Aorta (tissue), 5 donors: ENCODE data around the gene CERCAM. TPM values are rescaled to one million over a fixed set of nuclear protein-coding genes. Genes with fewer than 3 reads are reported as not detected.
A peak's percentile ranks its signal among the peaks of the same experiment; 100 is the strongest.
"Not testable (repeated sequence)": the region's sequence is repeated elsewhere in the genome, so short reads cannot be mapped to it uniquely, and the experiment has no call there.

Source experiments
- ATAC-seq: fragments of 200-7000 bp; cut with Tn5 transposase; one replicate; pipeline ENCODE4 v1.9.1; 2022; ENCODE audit warnings: moderate library complexity; ENCODE audit not compliant: low FRiP score
- DNase-seq, 2 donors: peaks; one replicate each; pipeline ENCODE4 v3.0.0-alpha.2; 2020
- H3K27ac ChIP-seq, 2 donors: one replicate each; pipeline ENCODE4 v1.5.1; 2013; ENCODE audit warnings: low read length in 2 of 2, mild to moderate bottlenecking in 2 of 2, moderate library complexity in 2 of 2, control low read depth in 1 of 2, inconsistent platforms in 1 of 2, low read depth in 1 of 2
- H3K27me3 ChIP-seq, 2 donors: one replicate each; pipeline ENCODE4 v1.6.1; 2013; ENCODE audit warnings: control low read depth in 1 of 2, low read length in 1 of 2, mild to moderate bottlenecking in 1 of 2, moderate library complexity in 1 of 2; ENCODE audit not compliant: insufficient read depth in 2 of 2, control insufficient read depth in 1 of 2
- H3K36me3 ChIP-seq, 2 donors: one replicate each; pipeline ENCODE4 v1.6.1; 2013; ENCODE audit warnings: control low read depth in 1 of 2, low read length in 1 of 2, mild to moderate bottlenecking in 1 of 2; ENCODE audit not compliant: insufficient read depth in 2 of 2, control insufficient read depth in 1 of 2
- H3K4me1 ChIP-seq, 2 donors: one replicate each; pipeline ENCODE4 v1.6.1; 2013; ENCODE audit warnings: low read length in 2 of 2, control low read depth in 1 of 2, mild to moderate bottlenecking in 1 of 2, moderate library complexity in 1 of 2; ENCODE audit not compliant: insufficient read depth in 2 of 2, control insufficient read depth in 1 of 2
- H3K4me3 ChIP-seq, 2 donors: one replicate each; pipeline ENCODE4 v1.5.1; 2013; ENCODE audit warnings: low read length in 2 of 2, control low read depth in 1 of 2, mild to moderate bottlenecking in 1 of 2
- H3K9me3 ChIP-seq: one replicate; pipeline ENCODE4 v1.6.1; 2013; ENCODE audit warnings: mild to moderate bottlenecking, low read length; ENCODE audit not compliant: control insufficient read depth
- WGBS, 2 donors: extraction: QIAGEN DNeasy Blood & Tissue Kit; methylation state at CpG; one replicate each; pipeline ENCODE4 v1.1.7; 2013; 5-methylcytosine and 5-hydroxymethylcytosine counted together
- intact Hi-C, 2 donors: fragments of 100-400 bp; cut with DNase I; formaldehyde crosslinking; loops; one replicate each; pipeline versions ENCODE4 v1.14.2 to v1.15.0; 2022
- polyA plus RNA-seq, 2 donors: library from polyadenylated mRNA; stranded (reverse); fragments of 200-250 nt; gene quantifications; one replicate each; pipeline ENCODE4 v1.2.3, GENCODE V29; 2013
- total RNA-seq, 2 donors: library from RNA; stranded (reverse); fragmentation: NEBNext Ultra II Directional; extraction: Animal tissue kit (Norgen Biotek cat#: 25700); gene quantifications; one replicate each; pipeline ENCODE4 v1.2.1, GENCODE V29; 2021
- donor health status: healthy with polysubstance abuse.
- donor health status: Bipolar disorder and iron deficiency.
- donor health status: DM: no; HTN: no; CAD: no.
- donor health status: DM: no; HTN: no; CAD: no.
- donor health status: DM: yes; HTN: yes; CAD: no.

CERCAM gene
- total and polyA plus RNA-seq, 4 donors, result 24.7 to 126 (median 55.7) TPM

DNA sequence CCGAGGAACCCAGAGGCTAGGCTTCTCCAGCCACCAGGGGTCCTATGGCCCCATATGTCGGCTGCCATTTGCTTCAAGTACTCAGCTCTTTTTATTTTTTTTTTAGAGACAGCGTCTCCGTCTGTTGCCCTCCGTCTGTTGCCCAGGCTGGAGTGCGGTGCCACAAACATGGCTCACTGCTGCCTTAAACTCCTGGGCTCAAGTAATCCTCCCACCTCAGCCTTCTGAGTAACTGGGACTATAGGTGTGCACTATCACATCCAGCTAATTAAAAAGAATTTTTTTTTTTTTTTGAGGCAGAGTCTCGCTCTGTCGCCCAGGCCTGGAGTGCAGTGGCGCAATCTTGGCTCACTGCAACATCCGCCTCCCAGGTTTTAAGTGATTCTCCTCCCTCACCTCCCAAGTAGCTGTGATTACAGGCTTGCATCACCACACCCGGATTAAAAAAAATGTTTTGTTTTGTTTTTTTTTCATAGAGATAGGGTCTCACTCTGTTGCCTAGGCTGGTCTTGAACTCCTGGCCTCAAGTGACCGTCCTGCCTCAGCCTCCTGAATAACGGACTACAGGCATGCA is 8.9 kb downstream of the CERCAM start:
- Histone ChIP-seq H3K27me3 (no peaks in the 10 kb centered on the region), H3K36me3 (peaks cover 0 to 3% of the 10 kb centered on the region in 2 donors), H3K9me3 (no peaks in the 10 kb centered on the region), H3K4me3 (no peak overlapping the region), H3K27ac (no peak overlapping the region), H3K4me1 (no peaks in the 10 kb centered on the region)
- ATAC-seq (no peak), DNase-seq (no peak)
- intact Hi-C loops, result loop anchor here in 1 of 2 donors (10.0 kb wide), 1 partner anchor 135 kb away; no protein-coding TSS in a partner anchor
- 80 to 83% methylated on average over 13 of the region's 13 CpGs for WGBS, 2 donors

DNA sequence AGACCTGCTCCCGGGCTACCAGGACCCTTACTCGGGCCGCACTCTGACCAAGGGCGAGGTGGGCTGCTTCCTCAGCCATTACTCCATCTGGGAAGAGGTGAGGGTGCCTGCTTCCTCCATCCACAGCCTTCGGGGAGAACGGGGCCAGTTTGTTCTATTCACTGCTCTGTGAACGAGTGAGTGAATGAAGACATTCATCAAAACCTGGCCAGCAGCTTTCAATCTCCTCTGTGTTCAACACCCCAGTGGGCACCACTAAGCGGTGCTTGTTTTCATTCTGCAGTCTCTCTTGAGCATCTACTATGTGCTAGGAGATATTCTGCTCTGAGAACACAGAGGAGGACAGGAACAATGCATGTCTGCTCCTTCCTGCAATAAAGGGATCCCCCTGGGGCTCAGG is 10.6 kb downstream of the CERCAM start:
- ATAC-seq, result no peak
- no peak overlapping the region for H3K4me3 ChIP-seq
- intact Hi-C loops, result no loop called here
- H3K9me3 ChIP-seq, result no peaks in the 10 kb centered on the region
- H3K4me1 ChIP-seq, result no peaks in the 10 kb centered on the region
- WGBS, 2 donors, result 87 to 89% methylated on average over 8 of the region's 8 CpGs
- no peak for DNase-seq
- peaks cover 0 to 3% of the 10 kb centered on the region in 2 donors for H3K36me3 ChIP-seq
- no peaks in the 10 kb centered on the region for H3K27me3 ChIP-seq
- no peak overlapping the region for H3K27ac ChIP-seq

DNA sequence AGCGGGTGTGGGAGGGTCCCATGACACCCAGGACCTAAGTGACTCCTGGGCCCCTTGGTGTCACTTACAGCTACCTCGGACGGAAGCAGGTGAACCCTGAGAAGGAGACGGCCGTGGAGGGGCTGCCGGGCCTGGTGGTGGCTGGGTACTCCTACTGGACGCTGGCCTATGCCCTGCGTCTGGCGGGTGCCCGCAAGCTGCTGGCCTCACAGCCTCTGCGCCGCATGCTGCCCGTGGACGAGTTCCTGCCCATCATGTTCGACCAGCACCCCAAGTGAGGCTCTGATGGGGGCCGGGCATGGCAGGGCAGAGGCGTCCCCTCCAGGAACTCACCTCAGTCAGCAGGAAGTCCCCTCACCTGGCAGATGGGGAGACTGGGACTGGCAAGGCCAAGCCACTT is 13.7 kb downstream of the CERCAM start:
- 90 to 92% methylated on average over 17 of the region's 17 CpGs for WGBS, 2 donors
- intact Hi-C loops, result no loop called here
- H3K27me3 ChIP-seq, result no peaks in the 10 kb centered on the region
- H3K9me3 ChIP-seq, result no peaks in the 10 kb centered on the region
- H3K27ac ChIP-seq, result no peak overlapping the region
- no peak for DNase-seq
- no peak for ATAC-seq
- H3K4me1 ChIP-seq, result no peaks in the 10 kb centered on the region
- no peak overlapping the region for H3K4me3 ChIP-seq
- H3K36me3 ChIP-seq, result peaks cover 0 to 3% of the 10 kb centered on the region in 2 donors

DNA sequence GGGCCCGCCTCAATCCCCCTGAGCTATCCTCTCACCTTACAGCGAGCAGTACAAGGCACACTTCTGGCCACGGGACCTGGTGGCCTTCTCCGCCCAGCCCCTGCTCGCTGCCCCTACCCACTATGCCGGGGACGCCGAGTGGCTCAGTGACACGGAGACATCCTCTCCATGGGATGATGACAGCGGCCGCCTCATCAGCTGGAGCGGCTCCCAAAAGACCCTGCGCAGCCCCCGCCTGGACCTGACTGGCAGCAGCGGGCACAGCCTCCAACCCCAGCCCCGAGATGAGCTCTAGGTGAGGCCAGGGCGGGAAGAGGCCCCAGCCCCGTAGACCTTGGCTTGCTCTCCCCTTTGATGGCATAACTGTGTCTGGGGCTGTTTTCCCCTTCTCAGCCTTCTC is 15.0 kb downstream of the CERCAM start:
- DNase-seq, result no peak
- no peak overlapping the region for H3K4me3 ChIP-seq
- H3K27me3 ChIP-seq, result no peaks in the 10 kb centered on the region
- H3K9me3 ChIP-seq, result no peaks in the 10 kb centered on the region
- no peak overlapping the region for H3K27ac ChIP-seq
- WGBS, 2 donors, result 88 to 93% methylated on average over 18 of the region's 18 CpGs
- no peak for ATAC-seq
- peaks cover 0 to 3% of the 10 kb centered on the region in 2 donors for H3K36me3 ChIP-seq
- no peaks in the 10 kb centered on the region for H3K4me1 ChIP-seq
- intact Hi-C loops, result no loop called here

GRCh38 chr9:128438343-128439109 is 17.9 kb downstream of the CERCAM start:
- no peaks in the 10 kb centered on the region for H3K27me3 ChIP-seq
- no peak overlapping the region for H3K27ac ChIP-seq
- H3K9me3 ChIP-seq, result no peaks in the 10 kb centered on the region
- no peak overlapping the region for H3K4me3 ChIP-seq
- H3K4me1 ChIP-seq, result no peaks in the 10 kb centered on the region
- ATAC-seq (peak; percentile 91), DNase-seq (peak; percentile 92 to 97)
- WGBS, 2 donors, result 32 to 33% methylated on average over 12 of the region's 12 CpGs
- no peaks in the 10 kb centered on the region for H3K36me3 ChIP-seq
- intact Hi-C loops, result no loop called here

DNA sequence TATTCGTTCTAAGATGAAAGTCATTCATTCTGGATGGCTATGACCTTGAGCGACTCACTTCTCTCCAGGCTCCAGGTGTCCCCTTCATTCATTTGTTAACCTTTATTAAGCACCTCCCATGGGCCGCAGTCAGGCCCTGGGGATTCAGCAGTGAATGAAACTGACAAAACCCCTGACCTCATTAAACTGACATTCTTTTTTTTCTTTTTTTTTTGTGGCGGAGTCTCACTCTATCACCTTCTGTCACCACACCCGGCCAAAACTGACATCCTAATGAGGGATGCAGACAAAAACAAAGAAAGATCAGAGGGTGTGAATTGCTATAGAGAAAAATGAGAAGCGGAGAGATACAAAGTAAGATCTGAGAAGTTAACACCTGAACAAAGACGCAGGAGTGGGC is 18.6 kb downstream of the CERCAM start:
- Histone ChIP-seq H3K4me3 (no peak overlapping the region), H3K27ac (no peak overlapping the region), H3K9me3 (no peaks in the 10 kb centered on the region), H3K4me1 (no peaks in the 10 kb centered on the region), H3K36me3 (no peaks in the 10 kb centered on the region), H3K27me3 (no peaks in the 10 kb centered on the region)
- WGBS, 2 donors, result 81 to 86% methylated on average over 7 of the region's 7 CpGs
- DNase-seq, result no peak
- ATAC-seq, result no peak
- intact Hi-C loops, result no loop called here

DNA sequence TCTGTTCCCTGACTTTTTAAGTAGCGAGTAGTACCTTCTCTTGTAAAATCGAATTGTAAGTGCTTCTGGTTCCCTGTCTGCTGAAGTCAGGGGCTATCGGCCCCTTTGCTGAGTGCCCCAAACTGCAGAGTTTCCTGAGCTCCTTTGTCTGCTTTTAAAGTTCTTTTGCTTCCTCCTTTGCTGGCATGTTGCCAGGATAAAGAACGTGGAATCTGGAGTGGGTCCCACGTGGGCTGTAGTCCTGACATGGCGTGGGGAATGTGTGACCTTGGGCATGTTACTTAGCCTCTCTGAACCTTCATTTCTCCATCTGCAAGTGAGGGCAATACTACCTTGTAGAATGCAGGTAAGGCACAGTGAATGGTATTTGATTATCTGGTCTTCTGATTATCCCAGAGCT is 21.5 kb downstream of the CERCAM start:
- 25 to 27% methylated on average over 6 of the region's 6 CpGs for WGBS, 2 donors
- Histone ChIP-seq H3K27me3 (no peaks in the 10 kb centered on the region), H3K9me3 (no peaks in the 10 kb centered on the region), H3K36me3 (no peaks in the 10 kb centered on the region), H3K4me3 (no peak overlapping the region), H3K27ac (no peak overlapping the region), H3K4me1 (no peaks in the 10 kb centered on the region)
- intact Hi-C loops, result no loop called here
- no peak for ATAC-seq
- DNase-seq, result no peak

DNA sequence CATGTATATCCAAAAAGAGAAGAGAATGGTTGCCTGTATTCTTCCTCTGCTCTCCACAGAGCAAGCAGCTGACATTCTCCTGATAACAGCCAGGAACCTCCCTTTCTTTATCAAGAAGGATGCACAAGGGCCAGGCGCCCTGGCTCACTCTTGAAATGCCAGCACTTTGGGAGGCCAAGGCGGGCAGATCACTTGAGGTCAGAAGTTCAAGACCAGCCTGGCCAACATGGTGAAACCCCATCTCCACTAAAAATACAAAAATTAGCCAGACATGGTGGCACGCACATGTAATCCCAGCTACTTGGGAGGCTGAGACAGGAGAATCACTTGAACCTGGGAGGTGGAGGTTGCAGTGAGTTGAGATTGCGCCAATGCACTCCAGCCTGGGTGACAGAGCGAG is 25.8 kb downstream of the CERCAM start:
- ATAC-seq, H3K27ac ChIP-seq, H3K27me3 ChIP-seq, DNase-seq, intact Hi-C loops, H3K36me3 ChIP-seq, H3K4me1 ChIP-seq, H3K4me3 ChIP-seq, H3K9me3 ChIP-seq: not testable (repeated sequence)
- WGBS, 2 donors, result 92 to 93% methylated on average over 5 of the region's 5 CpGs

GRCh38 chr9:128448746-128449145 is 28.1 kb downstream of the CERCAM start:
- no peaks in the 10 kb centered on the region for H3K36me3 ChIP-seq
- intact Hi-C loops, result no loop called here
- WGBS, 2 donors, result 95 to 97% methylated on average over 2 of the region's 2 CpGs
- no peaks in the 10 kb centered on the region for H3K27me3 ChIP-seq
- no peak overlapping the region for H3K27ac ChIP-seq
- no peaks in the 10 kb centered on the region for H3K4me1 ChIP-seq
- DNase-seq (no peak), ATAC-seq (no peak)
- no peaks in the 10 kb centered on the region for H3K9me3 ChIP-seq
- H3K4me3 ChIP-seq, result no peak overlapping the region
